WTC11 (cell line): ENCODE results near the gene ANKRD28. TPM values are rescaled to one million over a fixed set of nuclear protein-coding genes. Genes with fewer than 3 reads are reported as not detected.

Experiments
- ATAC-seq: fragments of 200-7000 bp; cut with Tn5 transposase; 2 replicates; pipeline ENCODE4 v1.10.0; 2021; ENCODE audit warnings: mild to moderate bottlenecking, moderate library complexity
- CTCF ChIA-PET: fragments of 300-600 bp; sonication (Branson Sonifier 250); formaldehyde crosslinking; loops from one replicate; lab custom pipeline; 2021; ENCODE audit warnings: antibody characterized with exemption; lab: Charles Lee
- POLR2A ChIA-PET: fragments of 350-600 bp; sonication (Branson Sonifier 250); formaldehyde crosslinking; loops from one replicate; lab custom pipeline; 2021; ENCODE audit warnings: antibody characterized with exemption; lab: Charles Lee
- DNase-seq: peaks from one replicate; pipeline ENCODE4 v3.0.0; 2021; ENCODE audit warnings: low spot score
- H3K27ac Mint-ChIP-seq: 2 replicates; pipeline ENCODE4 v1.8.0; 2021; ENCODE audit warnings: mixed read lengths
- H3K27me3 Mint-ChIP-seq: 2 replicates; pipeline ENCODE4 v1.8.0; 2021; ENCODE audit warnings: low read depth, mild to moderate bottlenecking, moderate library complexity, mixed read lengths
- H3K36me3 Mint-ChIP-seq: 2 replicates; pipeline ENCODE4 v1.8.0; 2021; ENCODE audit warnings: mixed read lengths
- H3K4me1 Mint-ChIP-seq: 2 replicates; pipeline ENCODE4 v1.8.0; 2022; ENCODE audit warnings: mixed read lengths
- H3K4me3 Mint-ChIP-seq: 2 replicates; pipeline ENCODE4 v1.8.0; 2021; ENCODE audit warnings: mild to moderate bottlenecking, moderate library complexity, mixed read lengths
- H3K9me3 Mint-ChIP-seq: 2 replicates; pipeline ENCODE4 v1.8.0; 2021; ENCODE audit warnings: mixed read lengths
- EMX1 ChIP-seq: fragments of 250-450 bp; sonication (Bioruptor Pico); IDR thresholded peaks from 2 replicates; pipeline ENCODE4 v1.8.0; 2021; ENCODE audit warnings: mild to moderate bottlenecking
- ESRRA ChIP-seq: sonication (generic); formaldehyde crosslinking; IDR thresholded peaks from 2 replicates; pipeline ENCODE4 v1.8.1; 2022; ENCODE audit warnings: mild to moderate bottlenecking, missing genetic modification reagents, borderline replicate concordance
- FOXJ3 ChIP-seq: sonication (generic); formaldehyde crosslinking; IDR thresholded peaks from 2 replicates; pipeline ENCODE4 v1.9.0; 2021; ENCODE audit warnings: missing genetic modification reagents, mild to moderate bottlenecking, borderline replicate concordance
- GRHL2 ChIP-seq: fragments of 250-450 bp; sonication (Bioruptor Pico); IDR thresholded peaks from 2 replicates; pipeline ENCODE4 v1.8.0; 2022; ENCODE audit warnings: mild to moderate bottlenecking, moderate library complexity; ENCODE audit not compliant: insufficient replicate concordance, severe bottlenecking
- RELA ChIP-seq: sonication (generic); formaldehyde crosslinking; IDR thresholded peaks from 2 replicates; pipeline ENCODE4 v1.8.1; 2022; ENCODE audit warnings: missing genetic modification reagents, mild to moderate bottlenecking, borderline replicate concordance
- TCF7 ChIP-seq: sonication (generic); formaldehyde crosslinking; IDR thresholded peaks from 2 replicates; pipeline ENCODE4 v1.8.0; 2022; ENCODE audit warnings: mild to moderate bottlenecking, low read depth, missing genetic modification reagents, moderate library complexity
- ZNF423 ChIP-seq: fragments of 250-450 bp; sonication (Bioruptor Pico); IDR thresholded peaks from 2 replicates; pipeline ENCODE4 v2.1.2; 2022; ENCODE audit warnings: mild to moderate bottlenecking, moderate library complexity
- total RNA-seq: library from RNA; stranded (reverse); gene quantifications from 3 replicates; pipeline ENCODE4 v1.2.3, GENCODE V29; 2021
- TF ChIP-seq, protein P1 (sequence below): fragments of 250-450 bp; sonication (Bioruptor Pico); conservative IDR thresholded peaks from 2 replicates; pipeline ENCODE4 v1.9.0; 2021; ENCODE audit warnings: mild to moderate bottlenecking
- TF ChIP-seq, protein P2 (sequence below): sonication (generic); formaldehyde crosslinking; IDR thresholded peaks from 2 replicates; pipeline ENCODE4 v1.8.1; 2022; ENCODE audit warnings: missing genetic modification reagents, borderline replicate concordance
- TF ChIP-seq, protein P3 (sequence below): sonication (generic); formaldehyde crosslinking; IDR thresholded peaks from 2 replicates; pipeline ENCODE4 v1.8.1; 2023; ENCODE audit warnings: mild to moderate bottlenecking, missing genetic modification reagents
- TF ChIP-seq, protein P4 (sequence below): sonication (generic); formaldehyde crosslinking; IDR thresholded peaks from 2 replicates; pipeline ENCODE4 v1.8.0; 2022; ENCODE audit warnings: mild to moderate bottlenecking, missing genetic modification reagents
- TF ChIP-seq, protein P5 (sequence below): sonication (generic); formaldehyde crosslinking; IDR thresholded peaks from 2 replicates; pipeline ENCODE4 v1.8.1; 2022; ENCODE audit warnings: mild to moderate bottlenecking, moderate library complexity, missing genetic modification reagents
- TF ChIP-seq, protein P6 (sequence below): sonication (generic); formaldehyde crosslinking; conservative IDR thresholded peaks from 2 replicates; pipeline ENCODE4 v1.8.1; 2023; ENCODE audit warnings: mild to moderate bottlenecking, low read depth, missing genetic modification reagents, moderate library complexity
- TF ChIP-seq, protein P7 (sequence below): sonication (generic); formaldehyde crosslinking; IDR thresholded peaks from 2 replicates; pipeline ENCODE4 v1.8.1; 2023; ENCODE audit warnings: mild to moderate bottlenecking, moderate library complexity, missing genetic modification reagents
- TF ChIP-seq, protein P8 (sequence below): sonication (generic); formaldehyde crosslinking; IDR thresholded peaks from 2 replicates; pipeline ENCODE4 v1.8.0; 2023; ENCODE audit warnings: mild to moderate bottlenecking, missing genetic modification reagents
- TF ChIP-seq, protein P9 (sequence below): fragments of 250-450 bp; sonication (Bioruptor Pico); IDR thresholded peaks from 2 replicates; pipeline ENCODE4 v1.8.0; 2021; ENCODE audit warnings: mild to moderate bottlenecking

ANKRD28 gene
- total RNA-seq, 1 experiment from 2014 or later = 51.6 TPM

DNA sequence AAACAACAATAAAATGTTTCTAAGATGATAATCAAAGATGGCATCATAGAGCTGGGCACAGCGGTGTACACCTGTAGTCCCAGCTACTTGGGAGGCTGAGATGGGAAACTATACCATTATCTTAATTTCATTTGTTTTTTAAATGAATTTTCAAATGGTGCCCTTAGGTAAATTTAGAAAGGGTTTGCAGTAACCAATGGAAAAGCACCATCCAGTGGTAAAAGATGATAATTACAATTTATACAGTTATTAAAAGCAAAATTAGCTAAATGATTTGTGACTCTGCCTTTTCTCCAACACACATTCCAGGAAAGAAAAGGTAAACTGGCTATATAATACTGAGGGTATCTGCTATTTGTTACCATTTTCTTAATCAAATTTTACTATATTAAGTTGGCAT, 14.4 kb upstream of the ANKRD28 start (continued):
- TF ChIP-seq, protein P1, sequence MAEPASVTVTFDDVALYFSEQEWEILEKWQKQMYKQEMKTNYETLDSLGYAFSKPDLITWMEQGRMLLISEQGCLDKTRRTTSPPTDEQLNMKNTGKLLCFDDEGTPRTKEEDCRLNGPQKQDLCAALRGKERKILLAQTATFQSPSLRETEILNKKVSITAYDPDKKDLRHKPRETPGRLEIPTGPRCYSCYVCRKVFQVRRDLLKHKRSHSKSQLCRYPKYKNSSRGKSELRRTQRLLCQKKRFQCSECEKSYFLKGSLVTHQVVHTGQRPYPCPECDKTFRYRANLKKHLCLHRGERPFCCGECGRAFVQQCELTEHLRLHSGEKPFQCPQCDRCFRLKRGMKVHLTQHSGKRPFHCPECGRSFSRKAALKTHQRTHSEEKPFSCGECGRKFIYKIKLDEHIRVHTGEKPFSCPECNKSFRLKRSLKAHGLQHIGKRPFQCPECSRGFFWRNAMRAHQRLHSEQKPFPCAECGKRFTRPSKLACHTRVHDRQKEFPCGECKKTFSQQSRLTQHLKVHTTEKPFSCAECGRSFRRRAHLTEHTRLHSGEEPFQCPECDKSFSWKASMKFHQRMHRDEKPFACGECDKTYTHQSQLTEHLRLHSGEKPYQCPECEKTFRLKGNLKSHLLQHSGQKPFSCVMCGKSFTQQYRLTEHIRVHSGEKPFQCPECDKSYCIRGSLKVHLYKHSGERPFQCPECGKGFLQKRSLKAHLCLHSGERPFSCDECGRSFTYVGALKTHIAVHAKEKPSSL (CRISPR knock-in tag) = no peak
- no peak for TF ChIP-seq FOXJ3 (CRISPR knock-in tag)

DNA sequence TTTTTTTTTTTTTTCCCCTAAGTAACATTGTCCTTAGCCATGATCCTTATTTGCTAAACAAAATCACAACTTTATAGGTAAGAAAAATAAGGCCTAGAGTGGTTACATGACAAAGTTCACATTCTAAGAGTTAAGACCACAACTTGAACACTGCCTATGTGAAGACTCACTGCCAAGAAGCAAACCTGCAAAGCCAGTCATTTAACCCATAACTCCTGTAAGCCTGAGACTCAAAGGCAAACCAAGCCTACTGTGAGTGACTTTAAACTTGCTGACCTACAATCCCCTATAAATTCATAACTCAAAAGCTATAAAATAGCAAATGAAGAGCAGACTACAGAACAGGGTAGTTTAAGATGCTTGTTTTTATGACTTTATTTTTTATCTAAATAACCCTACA, 12.9 kb upstream of the ANKRD28 start:
- POLR2A ChIA-PET = no interaction called here
- CTCF ChIA-PET = no interaction called here
- Mint-ChIP-seq H3K27me3 (no peaks in the 10 kb centered on the region), H3K4me3 (no peak overlapping the region), H3K9me3 (no peaks in the 10 kb centered on the region), H3K36me3 (no peaks in the 10 kb centered on the region), H3K27ac (peak overlapping the region; percentile 28; the same call in 1 of the 2 replicates), H3K4me1 (peaks cover 18% of the 10 kb centered on the region)
- ATAC-seq (no peak), DNase-seq (no peak)
- TF ChIP-seq EMX1 (CRISPR knock-in tag) = no peak
- no peak for TF ChIP-seq RELA (CRISPR knock-in tag)
- TF ChIP-seq, protein P2, sequence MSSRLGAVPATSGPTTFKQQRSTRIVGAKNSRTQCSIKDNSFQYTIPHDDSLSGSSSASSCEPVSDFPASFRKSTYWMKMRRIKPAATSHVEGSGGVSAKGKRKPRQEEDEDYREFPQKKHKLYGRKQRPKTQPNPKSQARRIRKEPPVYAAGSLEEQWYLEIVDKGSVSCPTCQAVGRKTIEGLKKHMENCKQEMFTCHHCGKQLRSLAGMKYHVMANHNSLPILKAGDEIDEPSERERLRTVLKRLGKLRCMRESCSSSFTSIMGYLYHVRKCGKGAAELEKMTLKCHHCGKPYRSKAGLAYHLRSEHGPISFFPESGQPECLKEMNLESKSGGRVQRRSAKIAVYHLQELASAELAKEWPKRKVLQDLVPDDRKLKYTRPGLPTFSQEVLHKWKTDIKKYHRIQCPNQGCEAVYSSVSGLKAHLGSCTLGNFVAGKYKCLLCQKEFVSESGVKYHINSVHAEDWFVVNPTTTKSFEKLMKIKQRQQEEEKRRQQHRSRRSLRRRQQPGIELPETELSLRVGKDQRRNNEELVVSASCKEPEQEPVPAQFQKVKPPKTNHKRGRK (CRISPR knock-in tag) = no peak
- TF ChIP-seq, protein P3, sequence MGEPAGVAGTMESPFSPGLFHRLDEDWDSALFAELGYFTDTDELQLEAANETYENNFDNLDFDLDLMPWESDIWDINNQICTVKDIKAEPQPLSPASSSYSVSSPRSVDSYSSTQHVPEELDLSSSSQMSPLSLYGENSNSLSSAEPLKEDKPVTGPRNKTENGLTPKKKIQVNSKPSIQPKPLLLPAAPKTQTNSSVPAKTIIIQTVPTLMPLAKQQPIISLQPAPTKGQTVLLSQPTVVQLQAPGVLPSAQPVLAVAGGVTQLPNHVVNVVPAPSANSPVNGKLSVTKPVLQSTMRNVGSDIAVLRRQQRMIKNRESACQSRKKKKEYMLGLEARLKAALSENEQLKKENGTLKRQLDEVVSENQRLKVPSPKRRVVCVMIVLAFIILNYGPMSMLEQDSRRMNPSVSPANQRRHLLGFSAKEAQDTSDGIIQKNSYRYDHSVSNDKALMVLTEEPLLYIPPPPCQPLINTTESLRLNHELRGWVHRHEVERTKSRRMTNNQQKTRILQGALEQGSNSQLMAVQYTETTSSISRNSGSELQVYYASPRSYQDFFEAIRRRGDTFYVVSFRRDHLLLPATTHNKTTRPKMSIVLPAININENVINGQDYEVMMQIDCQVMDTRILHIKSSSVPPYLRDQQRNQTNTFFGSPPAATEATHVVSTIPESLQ (CRISPR knock-in tag) = no peak
- no peak for TF ChIP-seq ZNF423 (CRISPR knock-in tag)
- TF ChIP-seq GRHL2 (CRISPR knock-in tag) = no peak
- TF ChIP-seq, protein P4, sequence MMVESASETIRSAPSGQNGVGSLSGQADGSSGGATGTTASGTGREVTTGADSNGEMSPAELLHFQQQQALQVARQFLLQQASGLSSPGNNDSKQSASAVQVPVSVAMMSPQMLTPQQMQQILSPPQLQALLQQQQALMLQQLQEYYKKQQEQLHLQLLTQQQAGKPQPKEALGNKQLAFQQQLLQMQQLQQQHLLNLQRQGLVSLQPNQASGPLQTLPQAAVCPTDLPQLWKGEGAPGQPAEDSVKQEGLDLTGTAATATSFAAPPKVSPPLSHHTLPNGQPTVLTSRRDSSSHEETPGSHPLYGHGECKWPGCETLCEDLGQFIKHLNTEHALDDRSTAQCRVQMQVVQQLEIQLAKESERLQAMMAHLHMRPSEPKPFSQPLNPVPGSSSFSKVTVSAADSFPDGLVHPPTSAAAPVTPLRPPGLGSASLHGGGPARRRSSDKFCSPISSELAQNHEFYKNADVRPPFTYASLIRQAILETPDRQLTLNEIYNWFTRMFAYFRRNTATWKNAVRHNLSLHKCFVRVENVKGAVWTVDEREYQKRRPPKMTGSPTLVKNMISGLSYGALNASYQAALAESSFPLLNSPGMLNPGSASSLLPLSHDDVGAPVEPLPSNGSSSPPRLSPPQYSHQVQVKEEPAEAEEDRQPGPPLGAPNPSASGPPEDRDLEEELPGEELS (CRISPR knock-in tag) = no peak
- no peak for TF ChIP-seq ESRRA (CRISPR knock-in tag)
- TF ChIP-seq, protein P5, sequence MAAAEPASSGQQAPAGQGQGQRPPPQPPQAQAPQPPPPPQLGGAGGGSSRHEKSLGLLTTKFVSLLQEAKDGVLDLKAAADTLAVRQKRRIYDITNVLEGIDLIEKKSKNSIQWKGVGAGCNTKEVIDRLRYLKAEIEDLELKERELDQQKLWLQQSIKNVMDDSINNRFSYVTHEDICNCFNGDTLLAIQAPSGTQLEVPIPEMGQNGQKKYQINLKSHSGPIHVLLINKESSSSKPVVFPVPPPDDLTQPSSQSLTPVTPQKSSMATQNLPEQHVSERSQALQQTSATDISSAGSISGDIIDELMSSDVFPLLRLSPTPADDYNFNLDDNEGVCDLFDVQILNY (CRISPR knock-in tag) = no peak
- TF ChIP-seq, protein P6, sequence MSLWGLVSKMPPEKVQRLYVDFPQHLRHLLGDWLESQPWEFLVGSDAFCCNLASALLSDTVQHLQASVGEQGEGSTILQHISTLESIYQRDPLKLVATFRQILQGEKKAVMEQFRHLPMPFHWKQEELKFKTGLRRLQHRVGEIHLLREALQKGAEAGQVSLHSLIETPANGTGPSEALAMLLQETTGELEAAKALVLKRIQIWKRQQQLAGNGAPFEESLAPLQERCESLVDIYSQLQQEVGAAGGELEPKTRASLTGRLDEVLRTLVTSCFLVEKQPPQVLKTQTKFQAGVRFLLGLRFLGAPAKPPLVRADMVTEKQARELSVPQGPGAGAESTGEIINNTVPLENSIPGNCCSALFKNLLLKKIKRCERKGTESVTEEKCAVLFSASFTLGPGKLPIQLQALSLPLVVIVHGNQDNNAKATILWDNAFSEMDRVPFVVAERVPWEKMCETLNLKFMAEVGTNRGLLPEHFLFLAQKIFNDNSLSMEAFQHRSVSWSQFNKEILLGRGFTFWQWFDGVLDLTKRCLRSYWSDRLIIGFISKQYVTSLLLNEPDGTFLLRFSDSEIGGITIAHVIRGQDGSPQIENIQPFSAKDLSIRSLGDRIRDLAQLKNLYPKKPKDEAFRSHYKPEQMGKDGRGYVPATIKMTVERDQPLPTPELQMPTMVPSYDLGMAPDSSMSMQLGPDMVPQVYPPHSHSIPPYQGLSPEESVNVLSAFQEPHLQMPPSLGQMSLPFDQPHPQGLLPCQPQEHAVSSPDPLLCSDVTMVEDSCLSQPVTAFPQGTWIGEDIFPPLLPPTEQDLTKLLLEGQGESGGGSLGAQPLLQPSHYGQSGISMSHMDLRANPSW (CRISPR knock-in tag) = no peak
- TF ChIP-seq, protein P7, sequence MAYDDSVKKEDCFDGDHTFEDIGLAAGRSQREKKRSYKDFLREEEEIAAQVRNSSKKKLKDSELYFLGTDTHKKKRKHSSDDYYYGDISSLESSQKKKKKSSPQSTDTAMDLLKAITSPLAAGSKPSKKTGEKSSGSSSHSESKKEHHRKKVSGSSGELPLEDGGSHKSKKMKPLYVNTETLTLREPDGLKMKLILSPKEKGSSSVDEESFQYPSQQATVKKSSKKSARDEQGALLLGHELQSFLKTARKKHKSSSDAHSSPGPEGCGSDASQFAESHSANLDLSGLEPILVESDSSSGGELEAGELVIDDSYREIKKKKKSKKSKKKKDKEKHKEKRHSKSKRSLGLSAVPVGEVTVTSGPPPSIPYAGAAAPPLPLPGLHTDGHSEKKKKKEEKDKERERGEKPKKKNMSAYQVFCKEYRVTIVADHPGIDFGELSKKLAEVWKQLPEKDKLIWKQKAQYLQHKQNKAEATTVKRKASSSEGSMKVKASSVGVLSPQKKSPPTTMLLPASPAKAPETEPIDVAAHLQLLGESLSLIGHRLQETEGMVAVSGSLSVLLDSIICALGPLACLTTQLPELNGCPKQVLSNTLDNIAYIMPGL = no peak
- TF ChIP-seq, protein P8, sequence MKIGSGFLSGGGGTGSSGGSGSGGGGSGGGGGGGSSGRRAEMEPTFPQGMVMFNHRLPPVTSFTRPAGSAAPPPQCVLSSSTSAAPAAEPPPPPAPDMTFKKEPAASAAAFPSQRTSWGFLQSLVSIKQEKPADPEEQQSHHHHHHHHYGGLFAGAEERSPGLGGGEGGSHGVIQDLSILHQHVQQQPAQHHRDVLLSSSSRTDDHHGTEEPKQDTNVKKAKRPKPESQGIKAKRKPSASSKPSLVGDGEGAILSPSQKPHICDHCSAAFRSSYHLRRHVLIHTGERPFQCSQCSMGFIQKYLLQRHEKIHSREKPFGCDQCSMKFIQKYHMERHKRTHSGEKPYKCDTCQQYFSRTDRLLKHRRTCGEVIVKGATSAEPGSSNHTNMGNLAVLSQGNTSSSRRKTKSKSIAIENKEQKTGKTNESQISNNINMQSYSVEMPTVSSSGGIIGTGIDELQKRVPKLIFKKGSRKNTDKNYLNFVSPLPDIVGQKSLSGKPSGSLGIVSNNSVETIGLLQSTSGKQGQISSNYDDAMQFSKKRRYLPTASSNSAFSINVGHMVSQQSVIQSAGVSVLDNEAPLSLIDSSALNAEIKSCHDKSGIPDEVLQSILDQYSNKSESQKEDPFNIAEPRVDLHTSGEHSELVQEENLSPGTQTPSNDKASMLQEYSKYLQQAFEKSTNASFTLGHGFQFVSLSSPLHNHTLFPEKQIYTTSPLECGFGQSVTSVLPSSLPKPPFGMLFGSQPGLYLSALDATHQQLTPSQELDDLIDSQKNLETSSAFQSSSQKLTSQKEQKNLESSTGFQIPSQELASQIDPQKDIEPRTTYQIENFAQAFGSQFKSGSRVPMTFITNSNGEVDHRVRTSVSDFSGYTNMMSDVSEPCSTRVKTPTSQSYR (CRISPR knock-in tag) = no peak
- TF ChIP-seq TCF7 (CRISPR knock-in tag) = no peak
- TF ChIP-seq, protein P9, sequence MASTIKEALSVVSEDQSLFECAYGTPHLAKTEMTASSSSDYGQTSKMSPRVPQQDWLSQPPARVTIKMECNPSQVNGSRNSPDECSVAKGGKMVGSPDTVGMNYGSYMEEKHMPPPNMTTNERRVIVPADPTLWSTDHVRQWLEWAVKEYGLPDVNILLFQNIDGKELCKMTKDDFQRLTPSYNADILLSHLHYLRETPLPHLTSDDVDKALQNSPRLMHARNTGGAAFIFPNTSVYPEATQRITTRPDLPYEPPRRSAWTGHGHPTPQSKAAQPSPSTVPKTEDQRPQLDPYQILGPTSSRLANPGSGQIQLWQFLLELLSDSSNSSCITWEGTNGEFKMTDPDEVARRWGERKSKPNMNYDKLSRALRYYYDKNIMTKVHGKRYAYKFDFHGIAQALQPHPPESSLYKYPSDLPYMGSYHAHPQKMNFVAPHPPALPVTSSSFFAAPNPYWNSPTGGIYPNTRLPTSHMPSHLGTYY (CRISPR knock-in tag) = no peak
